LNCAP (cell line): Measurements from ENCODE around the gene MED27.

Experiments used
- CTCF ChIP-seq: fragments of 450-650 bp; IDR thresholded peaks from 2 replicates; pipeline ENCODE4 v1.5.1; 2017; ENCODE audit warnings: mild to moderate bottlenecking

MED27 gene

DNA sequence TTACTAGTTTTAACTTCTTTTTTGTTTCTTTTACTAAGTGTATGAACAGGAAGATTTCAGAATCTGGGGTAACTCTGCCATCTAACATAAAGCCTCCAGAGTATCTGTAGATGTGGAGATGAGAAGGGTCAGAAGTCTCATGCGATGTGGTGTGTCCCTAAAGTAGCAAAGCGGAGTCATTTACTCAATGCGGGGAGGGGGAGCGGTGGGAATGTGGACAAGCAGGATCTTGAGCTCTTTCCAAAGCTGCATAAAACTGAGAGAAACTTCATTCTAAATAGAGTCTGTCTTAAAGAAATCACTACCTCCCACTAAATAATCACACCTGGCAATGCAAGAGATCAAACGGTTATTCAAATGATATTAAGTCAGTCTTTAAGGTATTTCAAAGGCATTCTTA, 92.4 kb downstream of the MED27 start:
- no peak for TF ChIP-seq CTCF

DNA sequence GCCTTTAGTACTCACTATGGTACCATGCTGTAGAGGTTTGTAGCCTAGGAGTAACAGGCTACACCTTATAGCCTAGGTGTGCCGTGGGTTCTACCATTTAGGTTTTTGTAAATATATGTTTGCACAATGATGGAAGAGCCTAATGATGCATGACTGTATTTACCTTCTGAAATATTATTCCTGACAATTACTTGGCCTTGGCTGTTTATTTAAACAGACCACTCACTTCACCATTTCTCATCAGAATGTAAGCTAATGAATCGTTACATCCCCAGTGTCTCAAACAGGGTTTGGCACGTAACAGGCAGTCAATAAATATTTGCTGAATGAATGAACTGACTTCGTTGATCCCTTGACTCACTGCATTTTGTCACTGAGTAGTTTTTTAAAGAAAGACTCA, 93.1 kb downstream of the MED27 start:
- TF ChIP-seq CTCF: no peak

- no peak for TF ChIP-seq CTCF
Observed at GRCh38 chr9:131986089-131986488, 93.6 kb downstream of the MED27 start.

DNA sequence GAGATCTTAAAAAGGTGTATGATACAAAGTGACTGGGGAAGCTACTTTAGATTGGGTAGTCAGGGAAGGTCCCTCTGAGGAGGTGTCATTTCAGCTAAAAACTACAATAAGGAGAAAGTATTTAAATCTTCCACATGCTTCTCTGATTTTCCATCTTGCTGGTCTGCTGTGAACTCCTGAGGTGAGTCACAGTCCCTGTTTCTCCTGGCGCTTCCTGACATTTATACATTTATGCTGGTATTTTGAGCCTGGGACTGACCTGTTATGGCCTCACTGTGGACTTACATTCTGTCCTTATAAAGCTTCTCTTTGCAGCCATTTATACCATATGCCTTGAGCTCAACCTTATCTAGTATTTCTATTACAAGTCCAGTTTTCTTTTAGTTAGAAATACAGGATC, 95.1 kb downstream of the MED27 start:
- no peak for TF ChIP-seq CTCF

DNA sequence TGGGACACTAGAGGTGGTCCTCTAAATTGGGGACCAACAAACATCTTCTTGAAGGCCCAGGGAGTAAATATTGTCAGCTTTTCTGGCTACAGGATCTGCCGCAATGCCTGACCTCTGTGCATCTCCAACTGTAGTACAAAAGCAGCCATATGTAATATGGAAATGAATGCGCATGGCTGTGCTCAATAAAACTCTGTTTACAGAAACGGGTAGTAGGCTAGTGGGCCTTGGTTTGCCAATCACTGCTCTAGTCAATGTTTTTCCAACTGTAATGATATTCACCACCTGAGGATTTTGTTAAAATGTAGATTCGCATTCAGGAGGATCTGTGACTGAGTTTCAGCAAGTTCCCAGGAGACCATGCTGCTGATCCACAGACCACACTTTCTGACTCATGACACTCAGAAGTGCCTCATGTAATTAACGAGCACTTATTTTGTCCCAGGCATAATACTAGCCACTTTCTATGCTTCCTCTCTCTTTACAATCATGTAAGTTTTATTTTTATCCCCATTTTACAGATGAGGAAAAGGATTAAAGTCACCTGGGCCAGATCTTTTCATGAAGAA, 96.9 kb downstream of the MED27 start:
- no peak for TF ChIP-seq CTCF

- TF ChIP-seq CTCF: no peak
Observed at GRCh38 chr9:131982102-131982501, 97.6 kb downstream of the MED27 start.

GRCh38 chr9:131981116-131981776, 98.4 kb downstream of the MED27 start:
- TF ChIP-seq CTCF: no peak
